ENCODE results near the gene NDUFB4.

- TF ChIP-seq CTCF (IDR thresholded peaks at IDR 0.05 in 8 of 11, conservative IDR thresholded peaks at IDR 0.05 in 3 of 11) (no peak), POLR2AphosphoS5 (IDR thresholded peaks at IDR 0.05) (no peak)
These were observed 8.7 kb upstream of the NDUFB4 start for GRCh38 chr3:120587332-120587975.
